ENCODE measurements around the gene RNF217.
"Not testable (repeated sequence)": the region's sequence is repeated elsewhere in the genome, so short reads cannot be mapped to it uniquely, and the experiment has no call there.

The RNF217 gene

GRCh38 chr6:125066964-125067363 lies 104.7 kb downstream of the RNF217 start:
- TF ChIP-seq CTCF (IDR thresholded peaks at IDR 0.05; ENCODE audit: extremely low read depth, missing control alignments) = no peak
- DNase-seq (ENCODE audit: low spot score) = no peak

- TF ChIP-seq CTCF (IDR thresholded peaks at IDR 0.05; ENCODE audit: extremely low read depth, missing control alignments) = no peak
Observed at GRCh38 chr6:125067552-125067951, 105.3 kb downstream of the RNF217 start.

GRCh38 chr6:125073071-125073470 lies 110.8 kb downstream of the RNF217 start:
- DNase-seq (ENCODE audit: low spot score) = no peak
- TF ChIP-seq CTCF (IDR thresholded peaks at IDR 0.05; ENCODE audit: extremely low read depth, missing control alignments) = no peak

More at GRCh38 chr6:125067552-125067951, 105.3 kb downstream of the RNF217 start:
- DNase-seq (ENCODE audit: low spot score) = no peak

GRCh38 chr6:125074120-125074519 lies 111.9 kb downstream of the RNF217 start:
- no peak for TF ChIP-seq CTCF (IDR thresholded peaks at IDR 0.05; ENCODE audit: extremely low read depth, missing control alignments)
- DNase-seq (ENCODE audit: low spot score) = no peak

- not testable (repeated sequence) for DNase-seq (ENCODE audit: low spot score)
Observed at GRCh38 chr6:125075073-125075472, 112.8 kb downstream of the RNF217 start.

GRCh38 chr6:125075741-125076481 lies 113.7 kb downstream of the RNF217 start:
- TF ChIP-seq CTCF (IDR thresholded peaks at IDR 0.05; ENCODE audit: extremely low read depth, missing control alignments) = no peak
- no peak for DNase-seq (ENCODE audit: low spot score)

GRCh38 chr6:125076482-125076742 lies 114.2 kb downstream of the RNF217 start:
- TF ChIP-seq CTCF (IDR thresholded peaks at IDR 0.05; ENCODE audit: extremely low read depth, missing control alignments) = no peak

GRCh38 chr6:125077453-125077852 lies 115.2 kb downstream of the RNF217 start:
- DNase-seq (ENCODE audit: low spot score) = no peak
- no peak for TF ChIP-seq CTCF (IDR thresholded peaks at IDR 0.05; ENCODE audit: extremely low read depth, missing control alignments)

More at GRCh38 chr6:125076482-125076742, 114.2 kb downstream of the RNF217 start:
- DNase-seq (ENCODE audit: low spot score) = no peak
